ENCODE data around the gene STRA6.

- no peak for TF ChIP-seq POLR2AphosphoS5 (IDR thresholded peaks at IDR 0.05)
- TF ChIP-seq CTCF (IDR thresholded peaks at IDR 0.05): no peak
- TF ChIP-seq EP300 (IDR thresholded peaks at IDR 0.05): no peak
- no peak for TF ChIP-seq POLR2A (IDR thresholded peaks at IDR 0.05; ENCODE audit: low read depth)
These were observed 46.7 kb downstream of the STRA6 start for GRCh38 chr15:74155766-74156417.

Measured in esophagus muscularis mucosa (tissue), 4 donors.